GM19452 (cell line): ENCODE results near the gene FAM184A.

Source experiments
- ATAC-seq: cut with Tn5 transposase; IDR thresholded peaks from one replicate; pipeline ENCODE4 v1.9.1; 2021; ENCODE audit not compliant: unreplicated experiment

Gene FAM184A

DNA sequence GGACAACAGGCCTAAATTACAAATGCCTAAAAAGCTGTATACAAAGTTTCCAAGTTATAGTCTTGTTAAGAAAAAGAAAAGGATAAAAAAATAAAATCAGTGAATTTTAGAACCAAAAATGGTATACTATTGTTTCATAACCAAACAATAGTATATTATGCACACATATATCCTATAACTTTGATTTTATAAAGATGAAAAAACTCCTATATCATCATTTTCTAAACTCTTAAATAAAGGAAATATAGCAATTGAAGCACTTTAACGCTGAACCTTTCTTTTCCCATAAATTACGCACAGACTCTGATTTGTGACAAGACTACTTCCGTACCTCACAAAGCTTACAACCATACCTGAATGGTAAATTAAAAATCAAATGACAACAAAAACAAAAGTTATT lies 107.6 kb downstream of the FAM184A start:
- ATAC-seq, result no peak

- no peak for ATAC-seq
Observed at GRCh38 chr6:118968416-118968815, 110.0 kb downstream of the FAM184A start.

- ATAC-seq, result no peak
Observed at GRCh38 chr6:118967239-118967638, 111.2 kb downstream of the FAM184A start.

GRCh38 chr6:118965843-118966370 lies 112.6 kb downstream of the FAM184A start:
- no peak for ATAC-seq

- no peak for ATAC-seq
Observed at GRCh38 chr6:118965371-118965770, 113.1 kb downstream of the FAM184A start.

- no peak for ATAC-seq
Observed at GRCh38 chr6:118963003-118963402, 115.5 kb downstream of the FAM184A start.

- ATAC-seq, result no peak
Observed at GRCh38 chr6:118959903-118960302, 118.6 kb downstream of the FAM184A start.

DNA sequence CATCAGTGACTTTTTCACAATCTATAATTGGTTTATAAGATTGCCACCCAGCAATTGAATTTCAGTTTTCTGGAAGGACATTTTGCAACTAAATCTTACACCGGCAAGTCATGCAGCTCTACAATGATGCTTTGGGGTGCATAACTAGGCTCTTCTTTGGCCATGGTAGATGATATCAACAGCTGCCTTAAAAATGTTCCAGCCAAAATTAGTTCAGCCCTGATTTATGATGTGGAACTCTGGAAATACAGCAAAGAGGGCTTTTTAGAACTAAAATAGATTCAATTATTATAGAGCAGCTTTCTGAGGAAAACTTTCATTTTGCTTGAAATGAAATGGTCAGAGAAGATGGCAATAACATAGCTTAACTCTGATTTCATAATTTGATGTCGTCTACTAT lies 125.1 kb downstream of the FAM184A start:
- ATAC-seq, result no peak

DNA sequence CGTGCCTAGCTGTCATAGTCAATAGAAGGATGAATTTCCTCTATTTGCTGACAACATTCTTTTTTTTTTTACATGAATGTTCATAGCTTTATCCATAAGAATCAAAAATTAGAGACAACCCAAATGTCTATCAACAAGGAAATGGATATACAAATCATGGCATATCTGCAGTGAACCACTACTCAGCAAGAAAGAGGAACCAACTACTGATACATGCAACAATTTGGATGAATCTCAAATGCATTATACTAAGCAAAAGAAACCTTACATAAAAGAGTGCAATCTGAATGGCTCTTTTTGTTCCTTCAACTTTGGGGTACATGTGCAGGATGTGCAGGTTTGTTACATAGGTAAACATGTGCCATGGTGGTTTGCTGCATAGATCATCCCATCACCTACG lies 125.8 kb downstream of the FAM184A start:
- no peak for ATAC-seq

- no peak for ATAC-seq
Observed at GRCh38 chr6:118945217-118945616, 133.2 kb downstream of the FAM184A start.

DNA sequence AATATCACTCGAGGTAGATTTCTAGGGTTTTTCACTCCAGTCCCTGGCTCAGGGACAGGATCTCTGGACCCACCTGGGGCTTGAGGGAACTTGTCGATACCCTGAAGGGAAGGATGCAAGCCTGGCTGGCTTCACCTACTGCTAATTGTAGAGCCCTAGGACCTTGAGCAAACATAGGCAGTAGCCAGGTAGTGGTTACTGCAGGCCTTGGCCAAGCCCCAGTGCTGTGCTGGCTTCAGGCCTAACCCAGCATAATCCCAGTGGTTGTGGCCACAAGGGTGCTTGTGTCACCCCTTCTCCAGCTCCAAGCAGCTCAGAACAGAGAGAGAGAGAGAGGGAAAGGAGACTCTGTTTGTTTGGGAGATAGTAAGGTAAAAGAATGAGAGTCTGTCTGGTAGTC lies 137.7 kb downstream of the FAM184A start:
- ATAC-seq, result no peak

GRCh38 chr6:118939683-118940082 lies 138.8 kb downstream of the FAM184A start:
- no peak for ATAC-seq

GRCh38 chr6:118935978-118936703 lies 142.3 kb downstream of the FAM184A start:
- no peak for ATAC-seq

- peak; percentile 11 for ATAC-seq
Observed at GRCh38 chr6:118935331-118935668, 143.2 kb downstream of the FAM184A start.

GRCh38 chr6:118934461-118935330 lies 143.8 kb downstream of the FAM184A start, which contains the start of gene MCM9:
Gene MCM9 (minus strand): TSS chr6:118935159. CDS start chr6:118931723, 3,436 bp downstream.
- ATAC-seq, result peak; percentile 94

- ATAC-seq, result peak; percentile 1
Observed at GRCh38 chr6:118933855-118934460, 144.5 kb downstream of the FAM184A start.

DNA sequence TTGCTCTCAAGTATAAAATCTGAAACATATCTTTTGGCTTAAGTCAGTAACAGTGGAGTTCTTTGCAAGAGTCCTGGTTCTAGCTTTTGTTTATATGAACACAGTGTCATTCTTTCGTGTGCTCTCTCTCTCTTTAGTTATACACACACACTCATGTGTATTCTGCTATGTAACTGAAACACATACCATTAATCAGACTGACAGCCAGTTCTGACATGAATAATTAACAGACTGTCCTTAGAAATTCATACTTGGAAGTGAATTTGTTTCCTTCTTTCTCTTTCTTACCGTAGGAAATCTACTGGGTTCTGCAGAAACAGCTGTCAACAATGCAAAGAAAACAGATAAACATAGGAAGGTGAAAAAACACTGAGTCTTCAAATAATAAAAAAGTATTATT lies 146.0 kb downstream of the FAM184A start:
- no peak for ATAC-seq

- ATAC-seq, result no peak
Observed at GRCh38 chr6:118931436-118931835, 147.0 kb downstream of the FAM184A start.

DNA sequence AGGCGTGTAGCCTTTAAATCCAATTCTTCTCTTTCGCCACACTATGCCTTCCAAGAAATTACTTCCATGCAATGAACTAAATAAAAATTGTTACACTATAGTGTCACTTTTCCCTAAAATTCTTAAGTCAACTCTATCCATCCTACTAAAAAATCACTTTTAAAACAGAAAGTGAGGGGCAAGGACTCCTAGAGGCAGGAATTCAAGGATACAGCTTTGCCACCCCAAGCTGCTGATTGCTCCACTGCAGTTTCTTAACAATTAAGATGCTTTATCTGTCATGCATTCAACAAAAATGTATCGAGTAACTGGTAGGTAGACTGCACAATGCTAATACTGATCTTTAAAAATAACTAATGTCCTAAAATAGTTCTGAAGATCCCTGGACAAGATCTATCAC lies 147.8 kb downstream of the FAM184A start:
- ATAC-seq, result no peak

- no peak for ATAC-seq
Observed at GRCh38 chr6:118923035-118923434, 155.4 kb downstream of the FAM184A start.

- ATAC-seq, result no peak
Observed at GRCh38 chr6:118921084-118921483, 157.4 kb downstream of the FAM184A start.

DNA sequence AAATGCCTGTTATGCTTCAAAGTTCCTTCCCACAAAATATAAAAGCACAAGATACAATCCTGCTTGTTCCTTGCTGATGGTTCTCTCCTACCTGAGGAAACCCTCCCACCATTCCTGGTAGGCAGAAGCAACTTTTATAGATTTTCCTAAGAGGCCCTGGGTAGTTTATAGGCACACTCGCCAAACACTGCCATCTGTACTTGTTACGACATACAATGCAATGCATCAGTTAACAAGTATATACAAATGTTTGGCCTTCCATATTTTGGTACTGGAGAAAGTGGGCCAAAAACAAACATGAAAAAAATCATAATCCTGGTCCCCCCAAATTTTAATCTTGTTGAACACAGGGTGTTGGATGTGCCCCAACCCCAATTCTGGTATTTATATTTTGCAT lies 160.1 kb downstream of the FAM184A start:
- ATAC-seq, result no peak
